HepG2 (cell line): ENCODE data around the gene CLDN16. TPM values are rescaled to one million over a fixed set of nuclear protein-coding genes. Genes with fewer than 3 reads are reported as not detected.

ENCODE experiments used
- ATAC-seq: fragments of 200-7000 bp; cut with Tn5 transposase; 3 replicates; pipeline ENCODE4 v1.9.1; 2020; ENCODE audit warnings: mild to moderate bottlenecking, moderate library complexity
- BruUV-seq: library from RNA; stranded (reverse); fragments of 400-500 nt; replicated peaks from 2 replicates; lab custom pipeline; 2021; lab: Mats Ljungman, UMichigan
- CTCF ChIA-PET: fragments of 300-600 bp; formaldehyde crosslinking; extraction: SDS; loops from one replicate; lab custom pipeline; 2021; ENCODE audit warnings: low total read pairs, inconsistent platforms, low intra/inter-chr PET ratio; lab: Yijun Ruan, JAX
- POLR2A ChIA-PET: fragments of 350-600 bp; sonication (Branson Sonifier 250); formaldehyde crosslinking; loops from one replicate; lab custom pipeline; 2020; ENCODE audit warnings: antibody characterized with exemption, inconsistent platforms; lab: Yijun Ruan, JAX
- DNase-seq: peaks from one replicate; pipeline ENCODE4 v3.0.0-alpha.2; 2015; ENCODE audit warnings: low spot score
- FAIRE-seq: peaks from 3 replicates; lab custom pipeline; 2011; peaks lifted over from hg19 to GRCh38; lab: Jason Lieb, UNC
- H2AFZ ChIP-seq: one replicate; pipeline ENCODE4 v1.6.1; 2011; ENCODE audit warnings: low read length, inconsistent platforms
- H3K27ac ChIP-seq: fragments of 300-600 bp; 3 replicates; pipeline ENCODE4 v1.8.0; 2011; ENCODE audit warnings: mixed run types, mild to moderate bottlenecking, mixed read lengths, low read length, inconsistent platforms; ENCODE audit not compliant: insufficient read depth; ENCODE audit errors: extremely low read length
- H3K27me3 ChIP-seq, 2 experiments: fragments of 200-600 bp in 1 of 2; 2 replicates in 1 of 2; 3 replicates in 1 of 2; pipeline versions ENCODE4 v1.6.0 to v1.8.0; 2011; ENCODE audit warnings: low read length in 2 of 2, mild to moderate bottlenecking in 2 of 2, moderate library complexity in 2 of 2, inconsistent platforms in 1 of 2; ENCODE audit not compliant: insufficient read depth in 2 of 2, control insufficient read depth in 1 of 2
- H3K36me3 ChIP-seq, 2 experiments: fragments of 200-600 bp in 1 of 2; replicated peaks in 1 of 2; 2 replicates in 1 of 2; 3 replicates in 1 of 2; pipeline versions ENCODE4 v1.5.1 to v1.8.0; 2011; ENCODE audit warnings: low read length in 2 of 2, inconsistent platforms in 1 of 2; ENCODE audit not compliant: insufficient read depth in 2 of 2, control insufficient read depth in 1 of 2
- H3K4me1 ChIP-seq: 2 replicates; pipeline ENCODE4 v1.5.1; 2012; ENCODE audit warnings: low read length, inconsistent platforms; ENCODE audit not compliant: insufficient read depth
- H3K4me2 ChIP-seq: 2 replicates; pipeline ENCODE4 v1.6.0; 2011; ENCODE audit warnings: low read depth, low read length, inconsistent platforms
- H3K4me3 ChIP-seq, 3 experiments: fragments of 200-600 bp in 1 of 3; sonication (generic), shearing (Covaris generic) in 1 of 3; replicated peaks in 1 of 3; 2 replicates each; pipeline ENCODE4 v1.5.1; 2011 to 2016; ENCODE audit warnings: low read length in 3 of 3, inconsistent platforms in 2 of 3, low read depth in 2 of 3, mild to moderate bottlenecking in 2 of 3, control low read depth in 1 of 3, mixed read lengths in 1 of 3; ENCODE audit not compliant: insufficient read depth in 1 of 3
- H3K79me2 ChIP-seq: one replicate; pipeline ENCODE4 v1.6.1; 2011; ENCODE audit warnings: low read length, inconsistent platforms; ENCODE audit not compliant: insufficient read depth
- H3K9ac ChIP-seq: 2 replicates; pipeline ENCODE4 v1.6.0; 2011; ENCODE audit warnings: mild to moderate bottlenecking, low read depth, low read length, inconsistent platforms; ENCODE audit not compliant: insufficient read depth
- H3K9me3 ChIP-seq: 2 replicates; pipeline ENCODE4 v1.5.1; 2012; ENCODE audit warnings: mild to moderate bottlenecking, low read length
- H4K20me1 ChIP-seq: 2 replicates; pipeline ENCODE4 v1.6.0; 2011; ENCODE audit warnings: inconsistent platforms, mild to moderate bottlenecking, low read length, moderate library complexity; ENCODE audit not compliant: insufficient read depth
- EED ChIP-seq: sonication (generic); formaldehyde crosslinking; IDR thresholded peaks from 2 replicates; pipeline ENCODE4 v1.5.0; 2020; ENCODE audit warnings: mild to moderate bottlenecking, missing genetic modification reagents
- FOXJ3 ChIP-seq: sonication (generic); formaldehyde crosslinking; IDR thresholded peaks from 2 replicates; pipeline ENCODE4 v1.4.0; 2020; ENCODE audit warnings: missing genetic modification reagents, mild to moderate bottlenecking, borderline replicate concordance
- HBP1 ChIP-seq: IDR thresholded peaks from 2 replicates; pipeline ENCODE4 v1.6.1; 2016; ENCODE audit warnings: low read depth, control low read depth
- PLRG1 ChIP-seq: fragments of 450-650 bp; conservative IDR thresholded peaks from 2 replicates; pipeline ENCODE4 v1.6.1; 2016
- PRDM15 ChIP-seq: sonication (generic); formaldehyde crosslinking; IDR thresholded peaks from 2 replicates; pipeline ENCODE4 v1.4.0; 2020; ENCODE audit warnings: missing genetic modification reagents
- RBFOX2 ChIP-seq: fragments of 200-400 bp; formaldehyde crosslinking; IDR thresholded peaks from 2 replicates; pipeline ENCODE4 v1.6.1; 2017; ENCODE audit warnings: low read depth, mild to moderate bottlenecking, low read length
- TAF1 ChIP-seq: sonication (generic); formaldehyde crosslinking; IDR thresholded peaks from 2 replicates; pipeline ENCODE4 v1.4.0; 2020; ENCODE audit warnings: missing genetic modification reagents
- TCF12 ChIP-seq, 2 experiments: fragments of 450-650 bp in 1 of 2; sonication (generic) in 1 of 2; formaldehyde crosslinking in 1 of 2; IDR thresholded peaks; 2 replicates each; pipeline versions ENCODE4 v1.6.1 to v1.8.0; 2017 to 2022; ENCODE audit warnings: antibody characterized with exemption in 1 of 2, mild to moderate bottlenecking in 1 of 2, missing genetic modification reagents in 1 of 2, moderate library complexity in 1 of 2
- ZNF205 ChIP-seq: IDR thresholded peaks from 2 replicates; pipeline ENCODE4 v1.6.1; 2018; ENCODE audit warnings: missing biosample characterization, missing genetic modification reagents
- ZNF446 ChIP-seq: sonication (generic); formaldehyde crosslinking; IDR thresholded peaks from 2 replicates; pipeline ENCODE4 v1.5.0; 2020; ENCODE audit warnings: mild to moderate bottlenecking, missing genetic modification reagents
- ZNF512 ChIP-seq: sonication (generic); formaldehyde crosslinking; IDR thresholded peaks from 2 replicates; pipeline ENCODE4 v1.4.0; 2020; ENCODE audit warnings: mild to moderate bottlenecking, missing genetic modification reagents
- ZNF704 ChIP-seq: sonication (generic); formaldehyde crosslinking; IDR thresholded peaks from 2 replicates; pipeline ENCODE4 v1.8.1; 2023; ENCODE audit warnings: mild to moderate bottlenecking, inconsistent platforms, moderate library complexity, missing genetic modification reagents, borderline replicate concordance
- ZNF75D ChIP-seq: sonication (generic); formaldehyde crosslinking; IDR thresholded peaks from 2 replicates; pipeline ENCODE4 v1.8.1; 2023; ENCODE audit warnings: missing genetic modification reagents, mild to moderate bottlenecking, borderline replicate concordance
- WGBS: methylation state at CpG from one replicate; pipeline ENCODE4 v1.1.6; 2017; ENCODE audit warnings: low lambda C conversion rate; 5-methylcytosine and 5-hydroxymethylcytosine counted together
- in situ Hi-C: cut with HindIII; loops from 2 replicates; pipeline ENCODE4 v1.10.0; 2017; ENCODE audit warnings: low pct_unique_long_range_greater_than_20kb; ENCODE audit not compliant: extremely low pct_ligation_motif_present
- intact Hi-C: fragments of 100-400 bp; cut with micrococcal nuclease; formaldehyde crosslinking; loops from one replicate; pipeline ENCODE4 v1.10.0; 2022; ENCODE audit not compliant: unreplicated experiment
- polyA plus RNA-seq, 8 experiments: library from polyadenylated mRNA; depleted of rRNA in 3 of 8; stranded (reverse) in 7 of 8; unstranded in 1 of 8; fragments of >200 nt; fragmentation: Illumina TruSeq in 4 of 8; extraction: Trizol in 4 of 8; gene quantifications; 2 replicates each; pipeline versions ENCODE4 v1.2.1 to v1.2.3, GENCODE V29; 2011 to 2016; ENCODE audit warnings: low read depth in 4 of 8, missing spikeins in 1 of 8, mixed read lengths in 1 of 8; ENCODE audit not compliant: insufficient read depth in 1 of 8
- total RNA-seq, 5 experiments: library from RNA; depleted of rRNA; stranded (reverse); fragments of >200 nt; fragmentation: Illumina TruSeq; extraction: Trizol; gene quantifications; 2 replicates each; pipeline ENCODE4 v1.2.3, GENCODE V29; 2016; ENCODE audit warnings: low read depth in 1 of 5
- TF ChIP-seq, protein P1 (sequence below): IDR thresholded peaks from 2 replicates; pipeline ENCODE4 v1.6.1; 2016; ENCODE audit warnings: control low read depth

CLDN16 gene
- total and polyA plus RNA-seq, 2 of the 13 experiments (the other 11 are each of a cell fraction or from before 2014, with no cell fraction given): 0.13 to 0.24 TPM

- no peaks in the 10 kb centered on the region for H3K4me1 ChIP-seq
- H2AFZ ChIP-seq: no peak overlapping the region
- ATAC-seq: no peak
- H3K4me3 ChIP-seq: no peak overlapping the region
- BruUV-seq: no TSS peak
- ChIA-PET CTCF (no interaction called here), POLR2A (no interaction called here)
- H3K36me3 ChIP-seq: no peaks in the 10 kb centered on the region
- H3K79me2 ChIP-seq: no peaks in the 10 kb centered on the region
- WGBS: 0% methylated on average over 2 of the region's 2 CpGs
- H3K9me3 ChIP-seq: no peaks in the 10 kb centered on the region
- TF ChIP-seq ZNF512: no peak
- no peak for TF ChIP-seq TAF1 (CRISPR knock-in tag)
- no peak for TF ChIP-seq PRDM15 (CRISPR knock-in tag)
- TF ChIP-seq, protein P1, sequence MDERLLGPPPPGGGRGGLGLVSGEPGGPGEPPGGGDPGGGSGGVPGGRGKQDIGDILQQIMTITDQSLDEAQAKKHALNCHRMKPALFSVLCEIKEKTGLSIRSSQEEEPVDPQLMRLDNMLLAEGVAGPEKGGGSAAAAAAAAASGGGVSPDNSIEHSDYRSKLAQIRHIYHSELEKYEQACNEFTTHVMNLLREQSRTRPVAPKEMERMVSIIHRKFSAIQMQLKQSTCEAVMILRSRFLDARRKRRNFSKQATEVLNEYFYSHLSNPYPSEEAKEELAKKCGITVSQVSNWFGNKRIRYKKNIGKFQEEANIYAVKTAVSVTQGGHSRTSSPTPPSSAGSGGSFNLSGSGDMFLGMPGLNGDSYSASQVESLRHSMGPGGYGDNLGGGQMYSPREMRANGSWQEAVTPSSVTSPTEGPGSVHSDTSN: no peak
- no peak for TF ChIP-seq ZNF446 (CRISPR knock-in tag)
- no peak for TF ChIP-seq ZNF205 (CRISPR knock-in tag)
- no peak for TF ChIP-seq FOXJ3 (CRISPR knock-in tag)
- TF ChIP-seq RBFOX2: no peak
- no peak for TF ChIP-seq ZNF75D (CRISPR knock-in tag)
- TF ChIP-seq EED (CRISPR knock-in tag): no peak
- TF ChIP-seq HBP1 (CRISPR knock-in tag): no peak
- TF ChIP-seq TCF12 (IDR thresholded peaks at IDR 0.05): no peak
- no peak for TF ChIP-seq TCF12 (CRISPR knock-in tag; IDR thresholded peaks at IDR 0.05)
- TF ChIP-seq ZNF704 (CRISPR knock-in tag): no peak
- TF ChIP-seq PLRG1: no peak
- no peaks in the 10 kb centered on the region for H4K20me1 ChIP-seq
- in situ Hi-C loops: no loop called here
- no peak overlapping the region for H3K9ac ChIP-seq
- intact Hi-C loops: no loop called here
- no peak for FAIRE-seq
- no peaks in the 10 kb centered on the region for H3K27me3 ChIP-seq
- DNase-seq: no peak
- no peak overlapping the region for H3K27ac ChIP-seq
- H3K4me2 ChIP-seq: no peak overlapping the region
These were observed 67.9 kb downstream of the CLDN16 start for GRCh38 chr3:190455828-190456227.
